H9 (cell line): ENCODE data around the gene CRYGS. TPM values are rescaled to one million over a fixed set of nuclear protein-coding genes. Genes with fewer than 3 reads are reported as not detected.

Source experiments
- DNase-seq: peaks from one replicate; pipeline ENCODE4 v3.0.0-alpha.2; 2017
- H2AFZ ChIP-seq: one replicate; pipeline ENCODE4 v1.6.1; 2013; ENCODE audit warnings: mild to moderate bottlenecking, low read length, control low read depth, moderate library complexity
- H2AK5ac ChIP-seq: 2 replicates; pipeline ENCODE4 v1.6.1; 2013; ENCODE audit warnings: low read length, control low read depth, mixed read lengths; ENCODE audit not compliant: insufficient read length
- H2BK120ac ChIP-seq: one replicate; pipeline ENCODE4 v1.6.1; 2013; ENCODE audit warnings: low read depth, mild to moderate bottlenecking, low read length, control low read depth, inconsistent platforms; ENCODE audit not compliant: poor library complexity, severe bottlenecking
- H2BK12ac ChIP-seq: 2 replicates; pipeline ENCODE4 v1.6.1; 2013; ENCODE audit warnings: low read length, control low read depth, mixed read lengths, low read depth; ENCODE audit not compliant: insufficient read length
- H2BK15ac ChIP-seq: 2 replicates; pipeline ENCODE4 v1.6.1; 2013; ENCODE audit warnings: low read depth, low read length, control low read depth
- H2BK20ac ChIP-seq: one replicate; pipeline ENCODE4 v1.6.1; 2013; ENCODE audit warnings: low read depth, mild to moderate bottlenecking, low read length, control low read depth, inconsistent platforms; ENCODE audit not compliant: poor library complexity, severe bottlenecking
- H2BK5ac ChIP-seq: 2 replicates; pipeline ENCODE4 v1.6.1; 2013; ENCODE audit warnings: low read length, control low read depth, mixed read lengths; ENCODE audit not compliant: insufficient read length
- H3K14ac ChIP-seq: 2 replicates; pipeline ENCODE4 v1.6.1; 2013; ENCODE audit warnings: low read length, control low read depth; ENCODE audit not compliant: insufficient read depth
- H3K18ac ChIP-seq: 2 replicates; pipeline ENCODE4 v1.6.1; 2013; ENCODE audit warnings: low read depth, mild to moderate bottlenecking, mixed read lengths, low read length, control low read depth; ENCODE audit not compliant: insufficient read length
- H3K23ac ChIP-seq: 2 replicates; pipeline ENCODE4 v1.6.1; 2013; ENCODE audit warnings: low read length, control low read depth, mixed read lengths, low read depth; ENCODE audit not compliant: insufficient read length
- H3K23me2 ChIP-seq: 2 replicates; pipeline ENCODE4 v1.6.1; 2013; ENCODE audit warnings: low read depth, mild to moderate bottlenecking, mixed read lengths, low read length, control low read depth; ENCODE audit not compliant: insufficient read length, poor library complexity, severe bottlenecking
- H3K27ac ChIP-seq: 2 replicates; pipeline ENCODE4 v1.5.1; 2013; ENCODE audit warnings: low read length, control low read depth, mixed read lengths, low read depth; ENCODE audit not compliant: insufficient read length
- H3K27me3 ChIP-seq: 2 replicates; pipeline ENCODE4 v1.6.1; 2013; ENCODE audit warnings: low read length, control low read depth, inconsistent platforms; ENCODE audit not compliant: insufficient read depth
- H3K4ac ChIP-seq: 2 replicates; pipeline ENCODE4 v1.6.1; 2013; ENCODE audit warnings: low read depth, mild to moderate bottlenecking, control low read depth, inconsistent platforms, low read length, moderate library complexity
- H3K4me1 ChIP-seq: 2 replicates; pipeline ENCODE4 v1.6.1; 2013; ENCODE audit warnings: low read length, control low read depth, inconsistent platforms; ENCODE audit not compliant: insufficient read depth
- H3K4me2 ChIP-seq: 2 replicates; pipeline ENCODE4 v1.6.1; 2013; ENCODE audit warnings: low read length, control low read depth, mixed read lengths; ENCODE audit not compliant: insufficient read length, insufficient read depth
- H3K56ac ChIP-seq: 2 replicates; pipeline ENCODE4 v1.6.1; 2013; ENCODE audit warnings: low read depth, mild to moderate bottlenecking, mixed read lengths, low read length, control low read depth; ENCODE audit not compliant: insufficient read length
- H3K79me1 ChIP-seq: 2 replicates; pipeline ENCODE4 v1.6.1; 2013; ENCODE audit warnings: low read depth, mild to moderate bottlenecking, moderate library complexity, low read length, control low read depth, inconsistent platforms; ENCODE audit not compliant: insufficient read depth, poor library complexity, severe bottlenecking
- H3K79me2 ChIP-seq: 2 replicates; pipeline ENCODE4 v1.6.1; 2013; ENCODE audit warnings: low read length, control low read depth, inconsistent platforms; ENCODE audit not compliant: insufficient read depth
- H3K9ac ChIP-seq: 2 replicates; pipeline ENCODE4 v1.6.1; 2013; ENCODE audit warnings: low read length, control low read depth, mixed read lengths; ENCODE audit not compliant: insufficient read length; ENCODE audit errors: extremely low read depth
- H3K9me3 ChIP-seq: one replicate; pipeline ENCODE4 v1.6.1; 2013; ENCODE audit warnings: low read depth, low read length, inconsistent platforms; ENCODE audit not compliant: control insufficient read depth
- H3T11ph ChIP-seq: one replicate; pipeline ENCODE4 v1.6.1; 2013; ENCODE audit warnings: mild to moderate bottlenecking, low read length, control low read depth, inconsistent platforms
- H4K20me1 ChIP-seq: one replicate; pipeline ENCODE4 v1.6.1; 2013; ENCODE audit not compliant: control insufficient read depth, insufficient read length, insufficient read depth
- H4K5ac ChIP-seq: 2 replicates; pipeline ENCODE4 v1.6.1; 2013; ENCODE audit warnings: low read depth, mild to moderate bottlenecking, mixed read lengths, low read length, control low read depth; ENCODE audit not compliant: insufficient read length
- H4K8ac ChIP-seq: replicated peaks from 2 replicates; pipeline ENCODE4 v1.6.1; 2013; ENCODE audit warnings: low read length, control low read depth, mixed read lengths, low read depth; ENCODE audit not compliant: insufficient read length
- H4K91ac ChIP-seq: 2 replicates; pipeline ENCODE4 v1.6.1; 2013; ENCODE audit warnings: low read depth, mild to moderate bottlenecking, moderate library complexity, mixed read lengths, low read length, control low read depth; ENCODE audit not compliant: insufficient read length
- H3K27ac Mint-ChIP-seq, 3 experiments: 2 replicates in 2 of 3; 3 replicates in 1 of 3; pipeline ENCODE4 v1.8.0; 2020 to 2021; ENCODE audit warnings: mixed read lengths in 3 of 3, mild to moderate bottlenecking in 1 of 3, moderate library complexity in 1 of 3
- H3K27me3 Mint-ChIP-seq: 2 replicates; pipeline ENCODE4 v1.8.0; 2021; ENCODE audit warnings: low read depth, mild to moderate bottlenecking, moderate library complexity, mixed read lengths
- H3K36me3 Mint-ChIP-seq, 3 experiments: 2 replicates in 2 of 3; 3 replicates in 1 of 3; pipeline ENCODE4 v1.8.0; 2020 to 2021; ENCODE audit warnings: low read depth in 3 of 3, mixed read lengths in 3 of 3; ENCODE audit not compliant: insufficient read depth in 1 of 3
- H3K4me1 Mint-ChIP-seq, 2 experiments: 2 replicates each; pipeline ENCODE4 v1.8.0; 2020; ENCODE audit warnings: mixed read lengths in 2 of 2
- H3K4me3 Mint-ChIP-seq, 2 experiments: 2 replicates in 1 of 2; 3 replicates in 1 of 2; pipeline ENCODE4 v1.8.0; 2020 to 2021; ENCODE audit warnings: mild to moderate bottlenecking in 2 of 2, mixed read lengths in 2 of 2, moderate library complexity in 1 of 2
- H3K9me3 Mint-ChIP-seq, 2 experiments: 2 replicates in 1 of 2; 3 replicates in 1 of 2; pipeline ENCODE4 v1.8.0; 2020; ENCODE audit warnings: mild to moderate bottlenecking in 2 of 2, mixed read lengths in 2 of 2, moderate library complexity in 1 of 2
- WGBS: extraction: QIAGEN DNeasy Blood & Tissue Kit; methylation state at CpG from one replicate; pipeline ENCODE4 v1.1.7; 2013; ENCODE audit warnings: missing lambda C conversion rate, low lambda C conversion rate, mixed read lengths; ENCODE audit not compliant: insufficient read length; ENCODE audit errors: extremely low coverage; 5-methylcytosine and 5-hydroxymethylcytosine counted together
- total RNA-seq: library from RNA; stranded (reverse); gene quantifications from 2 replicates; pipeline ENCODE4 v1.2.1, GENCODE V29; 2021
- TF ChIP-seq, protein P1 (sequence below): fragments of 200-600 bp; sonication (generic); conservative IDR thresholded peaks from 3 replicates; pipeline ENCODE4 v1.8.0; 2021; ENCODE audit warnings: antibody characterized with exemption, mild to moderate bottlenecking

Gene CRYGS
- total RNA-seq, 1 experiment from 2014 or later: 1.0 TPM

DNA sequence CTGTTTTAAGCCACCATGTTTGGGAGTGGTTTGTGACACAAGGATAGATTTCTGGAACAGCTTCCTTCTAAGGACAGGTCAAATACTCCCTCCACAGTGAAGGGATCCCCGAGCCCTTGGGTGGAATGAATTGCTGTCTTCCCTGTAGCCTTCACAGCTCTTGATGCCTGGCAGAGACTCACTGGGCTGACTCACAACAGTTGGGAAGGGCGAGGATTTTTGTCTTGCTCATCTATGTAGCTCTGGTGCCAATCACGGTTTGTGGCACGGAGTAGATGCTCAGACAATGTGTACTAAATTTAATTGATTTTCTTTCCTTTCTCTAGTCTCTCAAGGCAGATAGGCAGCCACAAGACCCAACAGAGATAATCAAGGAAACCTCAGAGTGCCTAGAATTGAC lies 27.0 kb downstream of the CRYGS start:
- H3K27ac ChIP-seq: no peak overlapping the region
- H2BK20ac ChIP-seq: no peak overlapping the region
- H3K14ac ChIP-seq: no peak overlapping the region
- H3K27me3 Mint-ChIP-seq: peaks cover 11% of the 10 kb centered on the region
- H4K8ac ChIP-seq: no peak overlapping the region
- no peaks in the 10 kb centered on the region for H3K27me3 ChIP-seq
- H3K4me1 Mint-ChIP-seq: peaks cover 9 to 12% of the 10 kb centered on the region in 2 experiments
- H3K18ac ChIP-seq: no peak overlapping the region
- no peak overlapping the region for H2BK12ac ChIP-seq
- no peaks in the 10 kb centered on the region for H3K9me3 Mint-ChIP-seq
- H3K4me1 ChIP-seq: no peaks in the 10 kb centered on the region
- no peak overlapping the region for H2BK15ac ChIP-seq
- H3K9me3 ChIP-seq: no peaks in the 10 kb centered on the region
- no peak overlapping the region for H2BK5ac ChIP-seq
- no CpG with 5 or more reads among the region's 4 CpGs for WGBS
- H2BK120ac ChIP-seq: no peak overlapping the region
- H3K79me1 ChIP-seq: no peaks in the 10 kb centered on the region
- no peaks in the 10 kb centered on the region for H3K36me3 Mint-ChIP-seq
- DNase-seq: no peak
- no peak overlapping the region for H3K56ac ChIP-seq
- H3K23me2 ChIP-seq: no peaks in the 10 kb centered on the region
- no peak overlapping the region for H4K5ac ChIP-seq
- H3K9ac ChIP-seq: no peak overlapping the region
- TF ChIP-seq, protein P1, sequence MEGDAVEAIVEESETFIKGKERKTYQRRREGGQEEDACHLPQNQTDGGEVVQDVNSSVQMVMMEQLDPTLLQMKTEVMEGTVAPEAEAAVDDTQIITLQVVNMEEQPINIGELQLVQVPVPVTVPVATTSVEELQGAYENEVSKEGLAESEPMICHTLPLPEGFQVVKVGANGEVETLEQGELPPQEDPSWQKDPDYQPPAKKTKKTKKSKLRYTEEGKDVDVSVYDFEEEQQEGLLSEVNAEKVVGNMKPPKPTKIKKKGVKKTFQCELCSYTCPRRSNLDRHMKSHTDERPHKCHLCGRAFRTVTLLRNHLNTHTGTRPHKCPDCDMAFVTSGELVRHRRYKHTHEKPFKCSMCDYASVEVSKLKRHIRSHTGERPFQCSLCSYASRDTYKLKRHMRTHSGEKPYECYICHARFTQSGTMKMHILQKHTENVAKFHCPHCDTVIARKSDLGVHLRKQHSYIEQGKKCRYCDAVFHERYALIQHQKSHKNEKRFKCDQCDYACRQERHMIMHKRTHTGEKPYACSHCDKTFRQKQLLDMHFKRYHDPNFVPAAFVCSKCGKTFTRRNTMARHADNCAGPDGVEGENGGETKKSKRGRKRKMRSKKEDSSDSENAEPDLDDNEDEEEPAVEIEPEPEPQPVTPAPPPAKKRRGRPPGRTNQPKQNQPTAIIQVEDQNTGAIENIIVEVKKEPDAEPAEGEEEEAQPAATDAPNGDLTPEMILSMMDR: no peak
- H3K4me3 Mint-ChIP-seq: no peak overlapping the region
- no peak overlapping the region for H4K91ac ChIP-seq
- no peaks in the 10 kb centered on the region for H3K79me2 ChIP-seq
- H4K20me1 ChIP-seq: no peaks in the 10 kb centered on the region
- H2AFZ ChIP-seq: no peak overlapping the region
- H3K27ac Mint-ChIP-seq: no peak overlapping the region
- no peak overlapping the region for H2AK5ac ChIP-seq
- H3K23ac ChIP-seq: no peak overlapping the region
- no peak overlapping the region for H3K4me2 ChIP-seq
- no peak overlapping the region for H3K4ac ChIP-seq
- H3T11ph ChIP-seq: no peak overlapping the region
